ENCODE data around the gene DIS3L2. TPM values are rescaled to one million over a fixed set of nuclear protein-coding genes. Genes with fewer than 3 reads are reported as not detected.

DIS3L2 gene
- total and polyA plus RNA-seq, 2 of the 4 experiments (the other 2 are of a cell fraction), result 14.7 to 19.2 TPM

DNA sequence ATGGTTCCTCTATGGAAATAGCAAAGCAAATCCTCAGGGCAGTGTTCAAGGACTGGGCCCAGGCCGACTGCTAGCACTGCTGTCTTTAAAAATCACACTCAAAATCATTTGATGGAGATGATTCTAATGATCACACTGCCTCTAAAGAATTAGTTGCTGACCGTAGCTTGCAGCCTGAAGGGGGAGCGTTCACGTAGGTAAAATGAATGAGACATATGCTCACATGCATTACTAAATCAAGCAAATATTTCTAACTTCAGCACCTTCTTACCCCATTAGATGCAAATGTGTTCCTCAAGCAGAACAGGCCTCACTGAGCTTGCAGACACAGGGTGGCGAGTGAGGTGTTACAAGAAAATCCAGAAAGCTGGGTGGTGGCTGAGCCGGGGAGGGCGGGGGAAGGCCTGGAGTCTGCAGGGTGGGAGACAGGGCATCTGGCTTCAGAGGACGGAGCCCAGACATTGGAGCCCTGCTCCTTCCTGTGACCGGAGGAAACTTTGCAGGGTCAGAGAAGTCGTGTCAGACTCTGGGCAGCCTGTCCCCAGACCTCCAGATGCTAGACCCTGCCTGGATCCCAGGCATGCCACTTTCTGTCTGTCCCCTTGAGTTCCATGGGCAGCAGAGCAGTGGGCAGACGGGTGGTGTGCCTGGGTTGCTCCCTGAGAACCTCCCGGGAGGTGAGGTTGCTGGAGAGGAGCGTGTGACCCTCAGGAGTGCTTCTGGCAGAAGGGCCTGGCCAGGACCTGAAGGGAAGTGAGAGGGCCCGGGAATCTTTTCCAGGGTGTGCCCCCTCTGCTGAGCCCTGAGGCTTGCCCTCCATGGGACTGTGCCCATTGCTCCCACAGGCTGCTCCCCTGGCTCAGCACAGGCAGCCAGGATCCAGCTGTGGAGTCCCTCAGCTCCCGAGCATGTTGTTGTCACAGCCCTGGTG is 28.3 kb upstream of the DIS3L2 start:
- DNase-seq, result no peak
- Histone ChIP-seq H2AK5ac (ENCODE audit: low read depth, low read length) (no peak overlapping the region), H3K4ac (ENCODE audit: low read depth, low read length) (no peak overlapping the region), H3K9me3 (ENCODE audit: control insufficient read depth, insufficient read depth, low read length) (no peaks in the 10 kb centered on the region), H3K9ac (ENCODE audit: low read depth, low read length) (no peak overlapping the region), H3K36me3 (ENCODE audit: control insufficient read depth, insufficient read depth, low read length) (no peaks in the 10 kb centered on the region), H2AFZ (replicated peaks; ENCODE audit: low read length, poor library complexity) (no peak overlapping the region), H2BK5ac (ENCODE audit: low read depth, low read length, poor library complexity, severe bottlenecking) (no peak overlapping the region), H3K56ac (ENCODE audit: extremely low read depth, insufficient read depth, low read length) (no peak overlapping the region), H2BK15ac (ENCODE audit: low read depth, low read length) (no peak overlapping the region), H3K4me3 (ENCODE audit: insufficient read depth, low read depth, low read length) (no peak overlapping the region), H4K8ac (ENCODE audit: low read depth in 2 of 2, low read length in 2 of 2) (no peak overlapping the region), H3K27ac (ENCODE audit: insufficient read depth, low read length) (no peak overlapping the region), H3K23ac (ENCODE audit: low read depth, low read length) (no peak overlapping the region), H4K91ac (ENCODE audit: insufficient read depth, low read depth, low read length) (no peak overlapping the region), H3K18ac (ENCODE audit: low read depth, low read length) (no peak overlapping the region), H4K5ac (ENCODE audit: low read depth, low read length) (no peak overlapping the region), H3K9me1 (ENCODE audit: insufficient read depth, low read length) (no peaks in the 10 kb centered on the region), H4K20me1 (ENCODE audit: insufficient read depth, low read length) (no peaks in the 10 kb centered on the region), H2AK9ac (replicated peaks; ENCODE audit: low read depth, low read length, poor library complexity) (no peak overlapping the region), H2BK20ac (ENCODE audit: low read depth, low read length) (no peak overlapping the region), H3K4me1 (ENCODE audit: control insufficient read depth, insufficient read depth, low read length) (no peaks in the 10 kb centered on the region), H2BK120ac (ENCODE audit: low read depth, low read length) (no peak overlapping the region), H3K4me2 (ENCODE audit: low read depth, low read length) (no peak overlapping the region), H3K14ac (replicated peaks; ENCODE audit: low read depth, low read length) (no peak overlapping the region), H3K79me1 (ENCODE audit: low read depth in 1 of 2, low read length in 2 of 2) (no peaks in the 10 kb centered on the region), H3K27me3 (ENCODE audit: control insufficient read depth, insufficient read depth, low read length) (peaks cover 58% of the 10 kb centered on the region)
- WGBS, 2 experiments (ENCODE audit: extremely low coverage in 2 of 2, insufficient read length in 1 of 2), result 75% methylated on average over 3 of the region's 15 CpGs; no CpG with 5 or more reads in 1 of the 2 experiments
- no peak for TF ChIP-seq NFE2L2 (IDR thresholded peaks at IDR 0.05; ENCODE audit: low read depth, low read length)
- TF ChIP-seq, protein P1, sequence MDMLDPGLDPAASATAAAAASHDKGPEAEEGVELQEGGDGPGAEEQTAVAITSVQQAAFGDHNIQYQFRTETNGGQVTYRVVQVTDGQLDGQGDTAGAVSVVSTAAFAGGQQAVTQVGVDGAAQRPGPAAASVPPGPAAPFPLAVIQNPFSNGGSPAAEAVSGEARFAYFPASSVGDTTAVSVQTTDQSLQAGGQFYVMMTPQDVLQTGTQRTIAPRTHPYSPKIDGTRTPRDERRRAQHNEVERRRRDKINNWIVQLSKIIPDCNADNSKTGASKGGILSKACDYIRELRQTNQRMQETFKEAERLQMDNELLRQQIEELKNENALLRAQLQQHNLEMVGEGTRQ (IDR thresholded peaks at IDR 0.05; ENCODE audit: low read depth, low read length), result no peak
- no peak for TF ChIP-seq SMC3 (IDR thresholded peaks at IDR 0.05; ENCODE audit: low read depth, low read length)
- TF ChIP-seq MXI1 (IDR thresholded peaks at IDR 0.05; ENCODE audit: borderline replicate concordance, low read depth, low read length), result no peak
- TF ChIP-seq FOS (IDR thresholded peaks at IDR 0.05; ENCODE audit: low read depth, low read length), result no peak
- in situ Hi-C loops (cut with MboI; ENCODE audit: low sequenced_read_pairs), result loop anchor here (5.0 kb wide), 1 partner anchor 194 kb away; no protein-coding TSS in a partner anchor
- ChIA-PET CTCF (interaction anchor here (0.7 kb wide), 1 partner anchor 20 kb away, joined by 4 read pairs; no protein-coding TSS in a partner anchor), POLR2A (ENCODE audit: unreplicated experiment) (no interaction called here)
- no peak for ATAC-seq (ENCODE audit: low read depth)
- BruUV-seq (replicated peaks), result no TSS peak
- intact Hi-C loops (cut with micrococcal nuclease), result no loop called here
- dilution Hi-C loops (cut with HindIII; ENCODE audit: low sequenced_read_pairs, unreplicated experiment), result no loop called here
